SK-N-SH (cell line): ENCODE measurements around the gene OCSTAMP.

Experiments used
- EP300 ChIP-seq, 2 experiments: IDR thresholded peaks; 2 replicates each; pipeline versions ENCODE4 v1.4.0 to v1.6.1; 2012; ENCODE audit warnings: borderline replicate concordance in 1 of 2, low read depth in 1 of 2, low read length in 1 of 2
- GABPA ChIP-seq: IDR thresholded peaks from 2 replicates; pipeline ENCODE4 v1.4.0; 2012; ENCODE audit warnings: low read depth, mild to moderate bottlenecking

DNA sequence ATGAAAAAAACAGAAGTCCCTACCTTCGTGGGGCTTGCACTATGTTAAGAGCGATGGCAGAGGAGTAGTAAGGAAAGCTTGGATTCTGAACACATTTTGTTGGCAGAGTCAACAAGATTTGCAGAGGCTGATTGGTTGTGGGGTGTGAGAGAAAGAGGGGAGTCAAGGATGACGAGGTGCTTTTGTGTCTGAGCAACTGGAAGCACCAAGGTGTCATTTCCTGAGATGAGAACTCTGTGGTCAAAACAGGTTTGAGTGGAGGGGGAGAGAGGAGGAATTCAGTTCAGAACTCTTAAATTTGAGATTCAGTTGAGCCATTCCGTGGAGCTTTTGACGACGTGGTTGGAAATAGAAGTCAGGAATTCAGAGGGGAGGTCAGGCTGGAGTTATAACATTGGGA is 3.5 kb downstream of the OCSTAMP start:
- no peak for TF ChIP-seq GABPA
- TF ChIP-seq EP300 (IDR thresholded peaks at IDR 0.05; ENCODE audit: borderline replicate concordance in 1 of 2, low read depth in 1 of 2, low read length in 1 of 2) = no peak
